Activated naive CD4-positive, alpha-beta T cell treated with anti-CD3 and anti-CD28 coated beads for 36 hours (primary cell): ENCODE measurements around the gene ULK4. TPM values are rescaled to one million over a fixed set of nuclear protein-coding genes. Genes with fewer than 3 reads are reported as not detected.
A peak's percentile ranks its signal among the peaks of the same experiment; 100 is the strongest.

Experiments
- CTCF ChIA-PET: fragments of 350-600 bp; sonication (Branson Sonifier 250); formaldehyde crosslinking; loops from one replicate; lab custom pipeline; 2021; ENCODE audit warnings: antibody characterized with exemption; lab: Charles Lee
- DNase-seq: peaks from one replicate; pipeline ENCODE4 v3.0.0-alpha.2; 2020
- H3K27ac Mint-ChIP-seq: one replicate; pipeline ENCODE4 v1.8.0; 2021; ENCODE audit warnings: mild to moderate bottlenecking, mixed read lengths
- H3K27me3 Mint-ChIP-seq: one replicate; pipeline ENCODE4 v1.8.0; 2021; ENCODE audit warnings: low read depth, mixed read lengths
- H3K36me3 Mint-ChIP-seq: one replicate; pipeline ENCODE4 v1.8.0; 2021; ENCODE audit warnings: low read depth, mixed read lengths
- H3K4me1 Mint-ChIP-seq: one replicate; pipeline ENCODE4 v1.8.0; 2021; ENCODE audit warnings: low read depth, mixed read lengths
- H3K4me3 Mint-ChIP-seq: one replicate; pipeline ENCODE4 v1.8.0; 2021; ENCODE audit warnings: mild to moderate bottlenecking, moderate library complexity, mixed read lengths
- H3K9me3 Mint-ChIP-seq: one replicate; pipeline ENCODE4 v1.8.0; 2021; ENCODE audit warnings: mixed read lengths
- intact Hi-C: fragments of 100-400 bp; cut with micrococcal nuclease; formaldehyde crosslinking; loops from one replicate; pipeline ENCODE4 v1.15.1; 2023
- total RNA-seq, 2 experiments: library from RNA; stranded (reverse); gene quantifications; one replicate each; pipeline ENCODE4 v1.2.3, GENCODE V29; 2021

Gene ULK4
- total RNA-seq, result 1 to 10 TPM; 8.5 to 9.1 TPM

GRCh38 chr3:41961751-41962679 lies at the start of gene ULK4:
Gene ULK4 (minus strand): TSS chr3:41962103. CDS start chr3:41954759, 7,344 bp downstream.
- DNase-seq, result peak; percentile 97
- Mint-ChIP-seq H3K4me1 (peaks cover 13% of the 10 kb centered on the region), H3K27ac (peak within 1 kb of the TSS; percentile 87), H3K27me3 (no peaks in the 10 kb centered on the region), H3K36me3 (no peaks in the 10 kb centered on the region), H3K9me3 (no peaks in the 10 kb centered on the region), H3K4me3 (peak within 1 kb of the TSS; percentile 99)
- CTCF ChIA-PET, result interaction anchor here (1.0 kb wide), 1 partner anchor 216 kb away, joined by 3 read pairs; no protein-coding TSS in a partner anchor
- intact Hi-C loops, result loop anchor here (1.0 to 5.0 kb wide), 10 partner anchors 51 to 1653 kb away; partner anchors contain the start of genes CTNNB1, EIF1B, HIGD1A and NKTR

- CTCF ChIA-PET, result interaction anchor here (0.6 to 2.1 kb wide), 2 partner anchors 88 to 1209 kb away, joined by 4 to 6 read pairs; no protein-coding TSS in a partner anchor
- DNase-seq, result no peak
- H3K36me3 Mint-ChIP-seq, result peaks cover 4% of the 10 kb centered on the region
- no peak overlapping the region for H3K4me3 Mint-ChIP-seq
- no peaks in the 10 kb centered on the region for H3K27me3 Mint-ChIP-seq
- intact Hi-C loops, result loop anchor here (10.0 kb wide), 5 partner anchors 184 to 1486 kb away; partner anchors contain the start of gene ZNF621
- peaks cover 26% of the 10 kb centered on the region for H3K4me1 Mint-ChIP-seq
- H3K27ac Mint-ChIP-seq, result no peak overlapping the region
- H3K9me3 Mint-ChIP-seq, result no peaks in the 10 kb centered on the region
Measured at GRCh38 chr3:42010530-42010929, 48.6 kb upstream of the ULK4 start.

GRCh38 chr3:42009456-42009855 lies 47.6 kb upstream of the ULK4 start:
- intact Hi-C loops, result no loop called here
- H3K4me1 Mint-ChIP-seq, result peaks cover 16% of the 10 kb centered on the region
- CTCF ChIA-PET, result interaction anchor here (0.7 to 2.1 kb wide), 2 partner anchors 89 to 1217 kb away, joined by 3 to 6 read pairs; no protein-coding TSS in a partner anchor
- no peak overlapping the region for H3K27ac Mint-ChIP-seq
- no peaks in the 10 kb centered on the region for H3K27me3 Mint-ChIP-seq
- no peak overlapping the region for H3K4me3 Mint-ChIP-seq
- no peak for DNase-seq
- H3K9me3 Mint-ChIP-seq, result no peaks in the 10 kb centered on the region
- peaks cover 3% of the 10 kb centered on the region for H3K36me3 Mint-ChIP-seq

- Mint-ChIP-seq H3K36me3 (no peaks in the 10 kb centered on the region), H3K4me1 (peaks cover 11% of the 10 kb centered on the region), H3K27me3 (no peaks in the 10 kb centered on the region), H3K4me3 (no peak overlapping the region), H3K27ac (no peak overlapping the region), H3K9me3 (no peaks in the 10 kb centered on the region)
- intact Hi-C loops, result no loop called here
- CTCF ChIA-PET, result no interaction called here
- no peak for DNase-seq
Measured at GRCh38 chr3:42007785-42008184, 45.9 kb upstream of the ULK4 start.

GRCh38 chr3:42005401-42005800 lies 43.5 kb upstream of the ULK4 start:
- Mint-ChIP-seq H3K27me3 (no peaks in the 10 kb centered on the region), H3K27ac (no peak overlapping the region), H3K4me1 (no peaks in the 10 kb centered on the region), H3K36me3 (no peaks in the 10 kb centered on the region), H3K9me3 (no peaks in the 10 kb centered on the region), H3K4me3 (no peak overlapping the region)
- no peak for DNase-seq
- intact Hi-C loops, result no loop called here
- CTCF ChIA-PET, result no interaction called here

GRCh38 chr3:42002790-42003189 lies 40.9 kb upstream of the ULK4 start:
- Mint-ChIP-seq H3K27ac (no peak overlapping the region), H3K36me3 (no peaks in the 10 kb centered on the region), H3K27me3 (no peaks in the 10 kb centered on the region), H3K9me3 (no peaks in the 10 kb centered on the region), H3K4me3 (no peak overlapping the region), H3K4me1 (no peaks in the 10 kb centered on the region)
- no peak for DNase-seq
- CTCF ChIA-PET, result no interaction called here
- intact Hi-C loops, result no loop called here

GRCh38 chr3:42001777-42002176 lies 39.9 kb upstream of the ULK4 start:
- H3K27ac Mint-ChIP-seq, result no peak overlapping the region
- no peaks in the 10 kb centered on the region for H3K36me3 Mint-ChIP-seq
- intact Hi-C loops, result no loop called here
- no peak overlapping the region for H3K4me3 Mint-ChIP-seq
- CTCF ChIA-PET, result no interaction called here
- H3K9me3 Mint-ChIP-seq, result no peaks in the 10 kb centered on the region
- DNase-seq, result no peak
- H3K27me3 Mint-ChIP-seq, result no peaks in the 10 kb centered on the region
- no peaks in the 10 kb centered on the region for H3K4me1 Mint-ChIP-seq

- CTCF ChIA-PET, result interaction anchor here (0.6 to 0.7 kb wide), 3 partner anchors 15 to 191 kb away, joined by 3 to 4 read pairs (median 3); no protein-coding TSS in a partner anchor
- no peaks in the 10 kb centered on the region for H3K27me3 Mint-ChIP-seq
- intact Hi-C loops, result no loop called here
- no peaks in the 10 kb centered on the region for H3K9me3 Mint-ChIP-seq
- no peak overlapping the region for H3K4me3 Mint-ChIP-seq
- DNase-seq, result no peak
- no peaks in the 10 kb centered on the region for H3K36me3 Mint-ChIP-seq
- H3K27ac Mint-ChIP-seq, result no peak overlapping the region
- H3K4me1 Mint-ChIP-seq, result no peaks in the 10 kb centered on the region
Measured at GRCh38 chr3:41999909-42000308, 38.0 kb upstream of the ULK4 start.

- CTCF ChIA-PET, result interaction anchor here (0.8 to 1.5 kb wide), 3 partner anchors 101 to 106 kb away, joined by 3 to 11 read pairs (median 3); no protein-coding TSS in a partner anchor
- no peaks in the 10 kb centered on the region for H3K9me3 Mint-ChIP-seq
- no peak overlapping the region for H3K27ac Mint-ChIP-seq
- H3K27me3 Mint-ChIP-seq, result peaks cover 4% of the 10 kb centered on the region
- intact Hi-C loops, result no loop called here
- H3K4me1 Mint-ChIP-seq, result no peaks in the 10 kb centered on the region
- no peak for DNase-seq
- no peaks in the 10 kb centered on the region for H3K36me3 Mint-ChIP-seq
- no peak overlapping the region for H3K4me3 Mint-ChIP-seq
Measured at GRCh38 chr3:41997702-41998550, 36.0 kb upstream of the ULK4 start.

GRCh38 chr3:41991437-41991836 lies 29.5 kb upstream of the ULK4 start:
- no peaks in the 10 kb centered on the region for H3K4me1 Mint-ChIP-seq
- H3K27ac Mint-ChIP-seq, result no peak overlapping the region
- H3K36me3 Mint-ChIP-seq, result no peaks in the 10 kb centered on the region
- no peak for DNase-seq
- CTCF ChIA-PET, result no interaction called here
- H3K27me3 Mint-ChIP-seq, result peaks cover 4% of the 10 kb centered on the region
- H3K4me3 Mint-ChIP-seq, result no peak overlapping the region
- intact Hi-C loops, result no loop called here
- no peaks in the 10 kb centered on the region for H3K9me3 Mint-ChIP-seq

GRCh38 chr3:41989518-41989917 lies 27.6 kb upstream of the ULK4 start:
- DNase-seq, result no peak
- CTCF ChIA-PET, result interaction anchor here (0.6 kb wide), 1 partner anchor 622 kb away, joined by 3 read pairs; no protein-coding TSS in a partner anchor
- Mint-ChIP-seq H3K4me3 (no peak overlapping the region), H3K36me3 (no peaks in the 10 kb centered on the region), H3K27me3 (peaks cover 2% of the 10 kb centered on the region), H3K27ac (no peak overlapping the region), H3K4me1 (no peaks in the 10 kb centered on the region), H3K9me3 (no peaks in the 10 kb centered on the region)
- intact Hi-C loops, result no loop called here

GRCh38 chr3:41987627-41988026 lies 25.7 kb upstream of the ULK4 start:
- Mint-ChIP-seq H3K4me3 (no peak overlapping the region), H3K36me3 (no peaks in the 10 kb centered on the region)
- CTCF ChIA-PET, result interaction anchor here (0.6 kb wide), 1 partner anchor 148 kb away, joined by 3 read pairs; no protein-coding TSS in a partner anchor

More at GRCh38 chr3:41987627-41988026, 25.7 kb upstream of the ULK4 start:
- DNase-seq, result no peak
- no peaks in the 10 kb centered on the region for H3K4me1 Mint-ChIP-seq
- H3K27ac Mint-ChIP-seq, result no peak overlapping the region
- H3K27me3 Mint-ChIP-seq, result no peaks in the 10 kb centered on the region
- intact Hi-C loops, result no loop called here
- H3K9me3 Mint-ChIP-seq, result no peaks in the 10 kb centered on the region
